Midbrain (tissue), 1 donor: ENCODE results near the gene DDB1.

ENCODE experiments used
- DNase-seq: peaks from one replicate; lab custom pipeline; 2025; lab: John Stamatoyannopoulos, UW

DDB1 gene

DNA sequence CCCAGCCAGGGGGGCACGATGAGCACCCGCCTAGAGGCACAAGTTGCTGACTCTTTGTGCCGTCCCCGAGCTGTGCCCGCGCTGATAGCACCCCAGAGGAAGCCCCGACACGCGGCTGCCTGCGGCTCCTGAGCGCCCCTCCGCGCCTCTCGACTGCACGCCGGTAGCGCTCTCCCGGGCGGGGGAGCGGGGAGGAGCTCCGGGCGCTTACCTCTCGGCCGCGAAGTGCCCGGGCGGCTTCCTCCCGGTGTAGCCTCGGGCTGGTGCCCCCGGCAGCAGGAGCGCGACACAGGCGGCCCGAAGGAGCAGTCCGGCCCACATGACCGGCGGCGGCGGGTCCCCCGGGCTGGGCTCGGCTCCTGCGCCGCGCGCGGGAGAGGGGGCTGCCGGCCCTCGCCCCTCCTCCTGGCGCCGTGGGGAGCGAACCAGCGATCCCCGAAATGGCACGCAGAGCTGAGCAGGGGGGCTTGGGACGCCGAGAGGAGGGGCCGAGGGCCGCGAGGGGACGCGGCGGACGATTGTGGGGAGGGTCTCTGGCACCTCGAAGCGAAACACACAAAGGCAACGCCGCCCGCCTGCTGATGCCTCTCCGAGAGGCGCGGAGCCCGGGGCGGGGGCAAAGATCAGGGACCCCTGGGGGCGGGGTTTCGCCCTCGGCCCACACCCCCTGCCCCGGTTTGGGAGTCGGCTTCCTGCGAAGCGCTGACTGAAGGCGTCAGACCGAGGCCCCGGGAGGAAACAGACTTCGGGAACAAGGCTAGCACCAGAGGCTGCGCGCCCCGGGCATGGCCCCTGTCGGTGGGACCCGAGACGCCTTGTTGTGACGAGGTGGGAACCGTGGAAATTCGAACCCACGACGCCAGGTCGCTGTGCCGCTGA is 37.9 kb downstream of the DDB1 start, which contains the start of gene VWCE:
VWCE (minus strand) TSS at position 600 of the 879 bp plus-strand sequence; CDS start at position 321, 279 bp downstream.
- no peak for DNase-seq

DNA sequence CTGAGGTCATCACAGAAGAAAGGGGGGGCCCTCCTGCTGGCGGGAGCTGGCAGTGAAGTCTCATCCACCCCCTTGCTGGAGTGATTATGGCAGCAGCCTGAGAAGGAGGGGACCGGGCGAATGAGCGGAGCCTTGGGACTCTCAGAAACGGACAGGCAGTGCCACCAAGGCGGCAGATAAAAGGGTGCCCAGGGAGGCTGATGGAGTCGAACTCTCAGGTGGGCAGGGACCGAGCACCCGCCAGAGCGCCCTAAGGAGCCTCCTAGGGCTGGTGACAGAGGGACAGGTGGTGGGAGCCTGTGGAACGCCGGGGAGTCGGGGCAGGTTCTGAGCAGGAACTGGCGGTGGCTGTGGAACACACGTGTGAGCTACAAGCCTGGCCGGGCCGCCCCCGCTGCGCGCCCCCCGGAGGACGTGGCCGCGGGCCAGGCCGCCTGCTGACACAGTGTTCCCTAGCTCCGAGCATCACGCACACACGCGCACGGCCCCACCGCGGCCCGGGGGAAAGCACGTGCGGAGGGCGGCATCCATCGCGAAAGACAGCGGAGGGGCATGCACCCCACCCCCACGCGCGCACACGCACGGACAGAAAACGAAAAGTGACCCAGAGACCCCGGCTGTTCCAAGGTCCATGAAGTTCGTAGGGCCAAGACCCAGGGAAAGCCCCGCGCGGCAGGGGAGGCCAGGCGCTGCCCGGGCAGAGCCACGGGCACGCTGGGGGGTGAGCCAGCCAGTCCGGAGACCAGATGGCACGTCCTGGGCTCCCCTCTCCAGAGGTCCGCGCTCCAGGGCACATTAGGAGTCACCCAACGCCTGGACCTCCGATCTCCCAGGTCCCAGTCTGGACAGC is 38.8 kb downstream of the DDB1 start:
- DNase-seq: no peak

DNA sequence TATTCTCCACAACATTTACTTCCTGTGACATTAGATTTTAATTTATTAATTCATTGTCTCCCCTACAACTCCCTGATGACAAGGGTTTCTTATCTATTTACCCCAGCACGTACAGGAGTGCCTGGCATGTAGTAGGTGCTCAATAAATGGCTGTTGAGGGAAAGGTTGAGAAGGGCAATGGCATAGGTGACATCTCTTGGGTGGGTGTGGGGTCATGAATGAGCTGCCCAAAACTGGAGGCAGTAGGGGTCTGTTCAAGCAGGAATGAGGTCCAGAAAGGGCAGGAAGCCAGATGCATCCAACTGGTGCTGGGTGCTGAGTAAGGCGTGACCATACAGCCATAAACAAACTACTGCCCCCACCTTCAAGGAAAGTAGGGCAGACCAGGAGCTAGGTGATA is 40.5 kb downstream of the DDB1 start:
- no peak for DNase-seq

DNA sequence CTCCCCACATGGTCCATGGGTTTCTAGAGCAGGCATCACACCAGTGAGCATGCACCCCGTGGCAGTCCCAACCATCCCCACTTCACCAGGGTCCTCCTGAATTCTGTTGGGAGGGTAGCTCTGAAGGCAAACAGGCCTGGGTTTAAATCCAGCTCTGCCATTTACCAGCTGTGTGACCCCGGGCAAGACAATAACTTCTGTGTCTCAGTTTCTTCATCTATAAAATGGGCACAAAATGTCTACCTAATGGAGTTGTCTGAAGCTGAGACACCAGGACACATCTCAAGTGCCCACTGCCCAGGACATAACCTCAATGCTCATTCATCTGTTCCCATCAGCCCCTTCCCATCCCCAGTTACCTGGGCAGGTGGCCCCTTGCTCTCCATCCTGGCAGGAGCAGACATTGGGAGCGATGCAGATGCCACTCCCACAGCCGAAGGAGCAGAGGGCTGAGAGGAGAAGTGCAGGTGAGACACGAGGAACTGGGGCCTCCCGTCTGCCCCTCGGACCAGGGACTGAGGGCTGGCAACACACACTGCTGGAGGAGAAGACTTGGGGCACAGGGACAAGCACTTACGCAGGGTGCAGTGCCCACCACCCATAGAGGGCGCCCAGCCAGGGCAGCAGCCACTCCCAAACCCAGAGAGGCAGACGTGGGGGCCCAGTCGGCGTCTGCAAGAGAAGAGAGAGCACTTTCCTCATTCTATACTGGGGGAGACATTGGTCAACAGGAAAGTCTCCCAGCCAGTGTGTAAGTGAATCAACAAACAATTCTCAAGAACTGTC is 41.8 kb downstream of the DDB1 start:
- no peak for DNase-seq

DNA sequence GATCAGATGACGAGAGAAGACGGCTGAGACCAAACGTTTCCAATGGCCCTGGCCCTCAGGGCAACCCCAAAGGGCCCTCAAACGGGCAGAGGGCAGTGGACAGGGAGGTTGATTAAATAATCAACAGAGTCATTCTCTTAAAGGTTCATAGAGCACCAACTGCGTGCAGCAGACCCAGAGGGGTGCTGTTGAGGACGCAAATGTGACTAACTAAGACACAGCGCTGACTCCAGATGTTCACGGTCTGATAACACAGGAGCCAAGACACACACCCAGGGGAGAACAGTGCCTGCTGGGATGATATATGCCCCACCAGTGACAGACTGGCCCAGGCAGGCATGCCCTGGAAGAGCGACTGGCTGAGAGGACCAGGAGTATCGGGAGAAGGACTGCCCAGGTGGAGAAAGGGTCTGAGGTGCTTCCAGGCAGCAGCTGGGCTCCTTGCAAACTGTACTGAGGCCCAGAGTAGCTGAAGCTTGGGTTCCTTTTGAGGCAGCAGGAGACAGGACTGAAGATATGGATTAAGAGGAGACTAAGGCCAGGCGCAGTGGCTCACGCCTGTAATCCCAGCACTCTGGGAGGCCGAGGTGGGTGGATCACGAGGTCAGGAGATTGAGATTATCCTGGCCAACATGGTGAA is 45.4 kb downstream of the DDB1 start:
- no peak for DNase-seq

DNA sequence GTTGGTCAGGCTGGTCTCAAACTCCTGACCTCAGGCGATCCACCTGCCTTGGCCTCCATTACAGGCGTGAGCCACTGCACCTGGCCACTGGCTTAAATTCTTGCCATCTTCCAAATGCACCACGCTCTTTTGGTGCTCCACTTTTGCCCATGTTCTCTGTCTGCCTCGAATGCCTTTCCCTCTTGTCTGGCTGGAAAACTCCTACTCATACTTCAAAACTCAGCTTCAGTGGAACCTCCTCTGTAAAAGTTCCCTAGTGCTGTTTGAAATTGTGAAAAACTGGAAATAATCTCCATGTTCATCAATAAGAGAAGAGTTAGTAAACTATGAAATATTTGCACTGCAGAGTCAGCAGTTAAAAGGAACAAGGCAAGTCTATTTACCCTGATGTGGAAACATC is 49.3 kb downstream of the DDB1 start:
- no peak for DNase-seq

DNA sequence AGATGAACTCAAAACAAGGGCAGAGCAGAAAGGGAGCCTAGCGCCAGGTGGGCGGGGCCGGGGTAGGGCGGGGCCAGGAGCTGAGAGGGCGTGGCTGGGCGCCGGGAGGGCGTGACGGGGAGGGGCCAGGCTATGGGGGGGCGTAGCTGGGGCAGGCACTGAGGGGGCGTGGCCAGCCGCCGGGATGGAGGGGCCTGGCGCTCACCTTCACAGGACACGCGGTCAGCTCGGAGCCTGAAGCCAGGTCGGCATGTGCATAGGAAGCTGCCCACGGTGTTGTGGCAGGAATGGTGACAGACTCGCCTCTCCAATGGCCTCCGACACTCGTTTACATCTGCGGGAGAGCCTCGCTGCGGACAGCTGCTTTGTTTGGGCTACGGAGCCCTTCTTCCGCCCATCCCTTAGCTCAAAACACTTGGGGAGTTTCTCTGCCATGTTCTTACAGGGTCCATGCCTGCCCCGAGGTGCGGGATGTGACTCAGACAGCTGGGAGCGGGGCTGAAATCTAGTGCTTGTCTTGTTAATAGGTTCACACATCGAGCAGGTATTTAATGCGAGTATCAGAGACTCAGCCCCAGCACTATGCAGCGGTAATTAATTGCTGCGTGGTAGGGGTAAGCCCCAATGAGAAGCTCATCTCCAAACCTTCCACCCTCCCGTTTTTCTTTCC is 51.2 kb downstream of the DDB1 start:
- DNase-seq: no peak

DNA sequence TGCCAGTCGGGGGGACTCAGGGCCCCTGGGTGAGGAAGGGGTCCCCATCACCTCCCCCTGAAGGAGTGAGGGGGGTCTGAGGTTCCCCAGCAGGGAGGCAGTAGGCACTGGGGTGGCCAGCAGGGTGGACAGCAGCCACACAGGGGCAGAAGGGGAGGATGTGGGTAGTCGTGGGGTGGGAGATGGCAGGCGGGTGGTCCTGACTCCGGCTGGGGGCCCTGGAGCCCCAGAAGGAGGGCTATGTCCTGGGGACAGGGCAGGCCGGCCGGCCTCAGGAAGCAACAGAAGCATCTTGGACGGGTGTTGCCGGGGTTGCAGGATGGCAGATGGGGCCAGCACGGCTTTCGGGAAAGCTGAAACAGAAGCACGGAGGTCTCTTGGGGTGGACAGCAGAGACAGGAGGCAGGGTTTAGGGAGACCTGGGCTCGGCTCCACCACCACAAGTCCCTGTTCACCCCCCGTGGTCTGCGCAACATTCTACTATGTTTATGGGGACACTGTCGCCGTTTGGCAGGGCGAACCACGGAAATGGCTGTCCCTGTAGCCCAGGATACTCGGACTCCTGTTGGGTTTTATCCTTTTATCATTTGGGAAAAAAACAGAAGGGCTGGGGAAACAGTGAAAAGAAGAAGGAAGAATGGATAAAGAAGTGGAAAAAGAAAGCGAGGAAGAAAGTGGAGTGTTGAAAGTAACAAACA is 51.9 kb downstream of the DDB1 start:
- DNase-seq: no peak

DNA sequence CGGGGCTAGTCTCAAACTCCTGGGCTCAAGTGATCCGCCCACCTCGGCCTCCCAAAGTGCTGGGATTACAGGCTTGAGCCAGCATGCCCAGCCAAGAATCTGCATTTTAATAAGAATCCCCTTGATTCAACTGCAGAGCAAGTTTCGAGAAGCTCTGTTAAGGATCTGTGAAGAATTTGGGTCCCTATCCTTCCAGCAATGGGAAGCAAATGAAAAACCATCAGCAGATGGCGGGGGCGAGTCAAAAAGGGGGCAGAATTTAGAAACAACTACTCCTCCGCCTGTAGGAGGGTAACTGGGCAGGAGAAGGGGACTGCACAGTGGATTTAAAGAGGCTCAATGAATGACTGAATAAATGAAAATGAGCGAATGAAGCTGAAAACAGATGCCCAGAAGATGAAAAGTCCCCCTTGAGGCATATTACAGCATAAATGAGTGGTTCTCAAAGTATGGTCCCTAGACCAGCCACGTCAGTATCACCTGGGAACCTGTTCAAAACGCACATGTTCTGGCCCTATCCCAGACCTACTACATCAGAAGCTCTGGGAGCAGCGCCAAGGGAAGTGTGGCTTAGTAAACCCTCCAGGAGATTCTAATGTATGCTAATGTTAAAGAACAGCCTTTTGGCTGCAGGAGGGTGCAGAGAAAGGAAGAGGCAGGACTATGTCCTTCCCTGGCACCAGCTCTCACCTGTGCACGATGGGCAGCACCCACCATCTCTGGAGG is 52.8 kb downstream of the DDB1 start:
- DNase-seq: no peak

DNA sequence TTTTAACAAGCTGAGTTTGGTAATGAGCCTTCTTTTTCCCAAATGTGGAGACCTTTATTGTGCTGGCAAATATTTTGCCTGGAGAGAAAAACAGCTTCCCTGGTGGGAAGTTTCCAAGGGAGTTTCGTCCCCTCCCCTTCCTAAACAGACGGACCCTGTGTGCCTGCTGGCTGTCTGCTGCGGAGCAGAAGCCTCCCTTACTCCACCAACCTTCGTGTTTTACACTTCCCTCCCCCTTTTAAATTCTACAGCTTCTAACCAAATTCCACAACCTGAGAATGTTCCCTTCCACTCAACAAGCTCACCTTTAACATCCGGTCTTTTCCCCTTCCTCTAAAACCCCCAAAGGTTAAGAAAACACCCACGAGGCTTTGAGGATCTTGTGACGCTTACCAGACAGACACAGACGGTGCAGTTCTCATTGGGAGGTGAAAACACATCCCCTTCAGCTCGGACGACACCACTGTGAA is 54.9 kb downstream of the DDB1 start:
- DNase-seq: no peak

DNA sequence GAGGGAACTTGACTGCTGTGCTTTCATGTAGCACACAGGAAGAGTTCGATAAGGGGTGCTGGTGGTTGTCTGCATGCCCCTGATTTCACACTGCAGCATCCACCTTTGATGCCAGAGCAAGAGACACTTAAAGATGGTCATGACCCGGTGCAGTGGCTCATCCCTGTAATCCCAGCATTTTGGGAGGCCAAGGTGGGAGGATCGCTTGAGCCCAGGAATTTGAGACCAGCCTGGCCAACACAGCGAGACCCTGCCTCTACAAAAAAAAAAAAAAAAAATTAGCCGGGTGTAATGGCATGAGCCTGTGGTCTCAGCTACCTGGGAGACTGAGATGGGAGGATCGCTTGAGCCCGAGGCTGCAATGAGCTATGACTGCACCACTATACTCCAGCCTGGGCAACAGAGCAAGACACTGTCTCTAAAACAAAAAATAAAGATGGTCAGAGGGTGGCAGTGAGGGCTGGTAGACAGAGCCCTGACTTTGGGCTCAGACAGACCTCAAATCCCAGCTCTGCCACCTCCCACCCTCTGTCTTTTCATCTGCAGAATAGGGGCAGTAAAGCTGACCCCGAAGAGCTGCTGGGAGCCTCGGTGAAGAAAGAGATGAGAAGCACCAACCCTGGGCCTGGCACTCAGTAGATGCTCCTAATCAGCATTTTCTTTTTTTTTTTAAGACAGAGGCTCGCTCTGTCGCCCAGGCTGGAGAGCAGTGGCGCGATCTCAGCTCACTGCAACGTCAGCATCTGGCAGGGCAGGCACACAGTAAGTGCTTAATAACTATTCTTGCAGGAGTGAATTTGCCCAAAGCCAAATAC is 55.5 kb downstream of the DDB1 start:
- no peak for DNase-seq

DNA sequence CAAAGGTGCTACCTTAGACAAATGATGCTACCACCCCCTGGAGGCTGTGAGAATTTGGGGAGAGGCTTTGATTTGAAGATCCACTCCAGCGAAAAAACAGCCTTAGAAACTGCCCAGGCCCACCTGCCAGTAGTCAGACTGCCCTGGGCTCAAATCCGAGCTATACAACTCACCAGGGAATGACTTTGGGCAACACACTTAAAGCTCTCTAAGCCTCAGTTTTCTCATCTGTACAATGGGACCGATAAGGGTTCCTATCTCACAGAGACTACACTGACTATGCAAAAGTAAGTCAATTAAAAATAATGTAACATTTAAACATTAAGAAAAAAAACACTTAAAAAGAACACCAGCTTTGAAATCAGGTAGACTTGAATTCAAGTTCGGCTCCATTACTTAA is 57.7 kb downstream of the DDB1 start:
- no peak for DNase-seq

DNA sequence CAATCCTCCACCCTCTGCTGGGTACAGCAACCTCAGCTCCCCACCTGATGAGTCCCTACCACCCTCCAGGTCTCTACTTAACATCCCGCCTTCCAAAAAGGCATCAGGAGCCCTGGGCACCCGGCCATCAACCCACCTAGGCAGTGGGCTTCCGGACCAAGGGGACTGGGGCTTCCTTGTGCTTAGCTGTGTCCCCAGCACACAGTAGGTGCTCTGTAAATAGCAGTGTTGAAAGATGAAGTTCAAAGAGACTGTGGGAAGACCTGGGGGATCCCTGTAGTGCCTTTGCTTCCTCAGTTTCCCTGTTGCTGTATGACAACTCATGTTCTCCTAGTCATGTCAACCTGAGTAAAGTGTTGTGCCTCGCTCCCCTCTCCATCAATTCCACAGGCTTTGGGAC is 58.8 kb downstream of the DDB1 start:
- DNase-seq: no peak

DNA sequence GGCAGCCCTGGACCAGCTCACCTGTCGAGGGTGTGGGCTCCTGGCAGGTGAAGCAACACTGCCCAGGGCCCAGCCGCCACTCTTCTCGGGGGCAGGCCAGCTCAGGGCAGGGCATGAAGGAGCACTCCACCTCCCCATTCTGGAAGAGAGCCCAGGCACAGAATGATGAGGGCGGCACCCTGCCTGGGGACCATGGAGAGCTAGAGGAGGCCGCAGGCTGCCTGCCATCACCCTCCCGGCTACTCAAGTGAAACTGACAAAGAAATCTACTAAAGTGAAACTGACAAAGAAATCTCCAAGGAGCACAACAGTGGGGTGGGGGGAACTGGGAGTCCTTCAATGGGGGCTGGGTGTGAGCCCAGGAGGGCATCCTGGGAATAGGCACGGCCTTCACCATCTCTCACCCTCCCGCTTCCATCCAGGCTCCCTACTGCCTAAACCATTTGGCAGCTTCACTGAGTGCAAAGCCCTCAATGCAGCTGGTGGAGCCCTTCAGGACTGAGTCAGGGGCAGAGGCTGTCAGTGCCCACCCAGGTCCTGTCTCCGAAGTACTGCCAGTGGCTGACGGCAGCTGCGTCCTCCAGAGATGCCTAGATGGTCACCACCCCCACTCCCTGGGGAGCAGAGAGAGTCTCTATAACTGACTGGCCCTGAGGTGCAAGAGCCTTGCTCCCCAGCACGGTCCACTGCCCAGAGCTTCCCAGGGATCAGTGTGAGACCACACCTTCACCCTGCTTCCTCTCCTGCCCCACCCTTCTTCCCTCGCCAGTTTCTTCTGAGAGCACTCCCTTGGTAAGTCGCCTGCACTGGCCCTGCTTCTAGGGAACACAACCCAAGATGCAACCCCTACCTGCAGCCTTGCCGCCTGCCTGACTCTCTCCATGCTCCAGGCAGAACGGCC is 59.5 kb downstream of the DDB1 start:
- peak; percentile 55 for DNase-seq

DNA sequence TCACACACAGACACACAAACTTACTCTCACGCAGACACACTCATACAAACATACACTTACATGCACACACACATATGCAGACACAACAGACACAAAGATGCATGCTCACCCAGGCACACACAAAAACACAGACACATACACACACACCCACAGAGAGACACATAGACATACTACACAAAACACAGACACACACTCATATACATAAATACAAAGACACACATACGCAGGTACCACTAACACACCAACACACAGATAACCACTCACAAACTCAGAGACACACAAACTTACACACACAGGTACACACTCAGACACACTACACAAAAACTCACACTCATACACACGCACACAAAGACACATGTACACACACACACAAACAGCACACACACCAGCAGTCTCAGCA is 60.2 kb downstream of the DDB1 start:
- no peak for DNase-seq

DNA sequence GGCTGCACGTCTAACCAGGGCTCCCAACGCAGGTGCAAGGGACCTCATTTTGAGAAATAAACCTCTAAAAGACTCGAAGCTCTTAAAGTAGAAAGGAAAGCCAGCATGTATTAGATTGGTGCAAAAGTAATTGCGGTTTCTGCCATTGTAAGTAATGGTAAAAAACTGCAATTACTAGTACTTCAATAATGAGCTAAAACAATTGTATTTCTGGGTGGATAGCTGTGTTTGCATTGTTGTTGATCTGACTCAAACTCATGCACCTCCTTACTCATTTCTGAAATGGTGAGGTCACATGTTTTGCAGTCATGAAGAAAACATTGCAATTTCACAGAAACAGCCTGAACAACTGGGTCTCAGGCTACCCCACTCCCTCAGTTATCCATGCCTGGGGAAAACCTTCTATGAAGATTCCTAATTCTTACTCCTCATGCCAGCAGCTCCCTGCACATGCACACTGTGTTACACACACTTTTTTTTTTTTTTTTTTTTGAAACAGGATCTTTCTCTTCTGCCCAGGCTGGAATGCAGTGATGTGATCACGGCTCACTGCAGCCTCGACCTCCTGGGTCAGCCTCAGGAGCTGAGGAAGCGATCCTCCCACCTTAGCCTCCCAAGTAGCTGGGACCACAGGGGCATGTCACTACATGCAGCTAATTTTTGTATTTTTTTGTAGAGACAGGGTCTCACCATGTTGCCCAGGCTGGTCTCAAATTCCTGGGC is 62.4 kb downstream of the DDB1 start:
- no peak for DNase-seq

DNA sequence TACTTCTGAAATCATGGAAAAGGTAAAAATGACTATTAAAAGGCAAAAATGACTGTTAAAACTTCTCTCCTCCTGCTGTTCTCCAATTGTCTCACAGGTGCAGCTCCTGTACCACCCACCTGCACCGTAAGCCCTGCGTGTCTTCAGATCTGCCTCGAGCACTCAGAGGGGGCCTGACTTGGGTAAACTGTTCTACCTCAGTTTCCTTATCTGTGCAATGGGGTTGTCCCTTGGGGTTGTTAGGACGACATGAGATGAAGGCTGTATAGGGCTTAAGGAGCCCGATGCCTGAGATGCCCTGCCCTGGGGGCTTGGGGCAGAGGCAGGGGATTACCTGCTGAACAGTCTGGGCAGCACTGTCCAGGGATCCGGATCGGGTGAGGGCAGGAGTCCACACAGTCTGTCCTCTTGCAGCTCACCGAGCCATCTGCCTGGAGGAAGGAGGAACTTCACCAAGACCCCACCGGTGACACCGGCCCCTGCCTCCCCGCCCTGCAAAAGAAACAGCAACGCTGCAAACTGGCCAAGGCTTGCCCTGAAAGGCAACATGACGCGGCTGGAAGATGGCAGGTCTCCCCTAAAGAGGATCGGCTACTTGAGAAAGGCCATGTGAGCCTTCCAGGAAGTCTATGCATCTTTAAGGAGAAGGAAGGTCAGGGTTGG is 64.2 kb downstream of the DDB1 start:
- no peak for DNase-seq
